HG03575 (cell line): ENCODE data around the gene ANTKMT.
"Not testable (repeated sequence)": the region's sequence is repeated elsewhere in the genome, so short reads cannot be mapped to it uniquely, and the experiment has no call there.

Experiments used
- ATAC-seq: cut with Tn5 transposase; IDR thresholded peaks from one replicate; pipeline ENCODE4 v1.9.1; 2021; ENCODE audit not compliant: unreplicated experiment, insufficient number of reproducible peaks, low FRiP score; ENCODE audit errors: extremely low read depth

The ANTKMT gene

DNA sequence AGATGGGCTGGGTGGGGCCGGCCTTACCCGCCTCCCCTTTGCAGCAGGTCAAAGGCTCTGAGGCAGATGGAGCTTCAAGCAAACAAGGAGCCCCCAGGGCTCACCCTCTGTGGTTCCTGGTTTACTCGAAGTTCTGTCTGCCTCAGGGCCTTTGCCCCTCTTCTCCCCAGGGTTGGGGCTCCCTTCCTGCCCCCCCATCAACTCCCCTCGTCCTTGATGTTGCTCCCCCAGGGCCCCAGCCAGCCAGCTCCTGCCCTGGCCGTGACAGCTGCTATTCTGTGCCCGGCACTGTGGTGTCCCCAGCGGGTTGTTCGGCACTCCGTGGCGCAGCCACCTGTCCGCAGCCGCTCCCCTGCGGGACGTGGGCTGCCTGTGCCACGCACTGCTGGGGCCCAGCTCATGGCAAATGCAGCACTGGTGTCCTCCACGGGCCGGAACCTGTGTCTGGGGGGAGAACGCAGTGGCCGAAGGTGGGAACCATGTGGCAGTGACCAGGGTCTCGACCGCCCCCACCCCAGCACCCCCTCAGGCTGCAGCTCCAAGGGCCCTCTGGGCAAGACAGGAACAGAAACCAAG lies 10.4 kb upstream of the ANTKMT start:
- no peak for ATAC-seq

DNA sequence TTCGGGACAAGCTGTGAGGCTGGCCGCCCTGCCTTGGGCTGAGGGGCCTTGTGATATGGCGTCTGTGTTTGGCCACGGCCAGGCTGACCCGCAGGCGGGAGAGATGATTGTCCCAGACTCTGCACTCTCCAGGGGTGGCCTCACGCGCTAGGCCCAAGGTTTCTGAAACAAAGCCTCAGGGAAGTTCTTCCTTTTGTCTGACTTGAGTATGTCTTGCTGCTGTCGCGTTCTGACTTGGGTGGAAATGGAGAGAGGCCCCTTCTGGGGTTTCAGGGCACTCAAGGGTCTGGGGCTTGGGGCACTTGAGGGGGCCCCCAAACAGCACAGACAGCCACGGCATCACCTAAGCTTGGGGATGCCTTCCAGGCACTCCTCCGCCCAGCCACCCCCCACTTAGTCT lies 9.9 kb upstream of the ANTKMT start:
- ATAC-seq, result no peak

DNA sequence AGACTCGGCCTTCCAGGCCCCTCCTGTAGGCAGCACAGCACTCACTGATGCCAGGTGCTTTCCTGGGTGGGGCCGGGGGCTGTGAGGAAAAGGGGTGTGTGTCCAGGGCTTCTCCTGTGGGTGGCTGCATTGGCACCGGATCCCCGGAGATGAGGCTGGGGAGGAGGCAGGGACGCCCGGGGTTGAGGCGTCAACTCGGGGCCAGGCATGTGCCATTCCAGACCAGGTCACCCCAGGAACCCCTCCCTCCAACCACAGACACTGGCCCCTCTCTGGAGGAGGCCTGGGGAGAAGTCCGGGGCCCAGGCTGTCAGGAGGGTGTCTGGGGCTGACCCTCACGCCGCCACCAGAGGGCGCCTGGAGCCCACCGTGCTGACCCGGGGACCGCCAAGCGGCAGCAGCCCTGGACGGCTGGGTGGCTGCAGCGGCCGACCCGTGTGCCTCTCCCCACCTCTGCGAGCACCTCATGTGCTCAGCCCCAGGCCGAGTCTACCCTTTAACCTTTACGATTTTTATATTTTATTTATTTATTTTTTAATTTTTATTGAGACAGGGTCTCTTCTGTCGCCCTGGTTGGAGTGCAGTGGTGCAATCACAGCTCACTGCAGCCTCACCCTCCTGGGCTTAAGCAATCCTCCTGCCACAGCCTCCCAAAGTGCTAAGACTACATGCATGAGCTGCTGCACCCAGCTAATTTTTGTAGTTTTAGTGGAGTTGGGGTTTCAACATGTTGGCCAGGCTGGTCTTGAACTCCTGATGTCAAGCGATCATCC lies 9.2 kb upstream of the ANTKMT start:
- no peak for ATAC-seq

DNA sequence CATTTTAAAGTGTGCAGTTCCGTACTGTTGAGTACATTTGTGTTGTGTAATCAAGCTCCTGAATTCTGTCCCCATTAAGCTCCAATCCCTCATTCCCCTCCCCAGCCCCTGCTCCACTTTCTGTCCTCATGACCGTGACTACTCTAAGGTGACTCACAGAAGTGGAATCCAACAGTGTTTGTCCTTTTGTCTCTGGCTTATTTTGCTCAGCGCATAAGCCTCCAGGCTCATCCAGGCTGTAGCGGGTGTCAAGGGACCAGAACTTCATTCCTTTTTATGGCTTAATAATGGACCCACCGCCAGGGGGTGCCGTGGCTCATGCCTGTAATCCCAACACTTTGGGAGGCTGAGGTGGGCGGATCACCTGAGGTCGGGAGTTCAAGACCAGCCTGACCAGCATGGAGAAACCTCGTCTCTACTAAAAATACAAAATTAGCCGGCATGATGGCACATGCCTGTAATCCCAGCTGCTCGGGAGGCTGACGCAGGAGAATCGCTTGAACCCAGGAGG lies 8.2 kb upstream of the ANTKMT start:
- ATAC-seq, result not testable (repeated sequence)

DNA sequence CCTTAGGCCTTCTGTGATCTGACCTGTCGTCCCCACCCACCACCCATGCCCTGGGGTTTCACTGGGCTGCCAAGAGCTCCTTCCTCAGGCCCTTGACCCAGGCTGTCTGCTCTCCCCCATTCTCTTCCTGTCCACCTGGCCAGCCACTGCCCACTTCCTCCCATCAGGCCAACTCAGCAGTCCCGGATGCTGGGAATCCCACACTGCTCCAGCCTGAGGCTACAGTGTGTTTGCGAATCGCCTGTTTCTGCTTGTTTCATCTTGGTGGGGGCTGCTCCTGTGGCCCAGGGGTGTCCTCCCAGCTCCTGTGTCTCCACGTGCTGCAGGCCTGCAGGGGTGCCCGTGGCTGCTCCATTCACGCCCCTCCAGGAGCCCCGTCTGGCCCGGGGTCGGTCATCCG lies 6.9 kb upstream of the ANTKMT start:
- no peak for ATAC-seq

DNA sequence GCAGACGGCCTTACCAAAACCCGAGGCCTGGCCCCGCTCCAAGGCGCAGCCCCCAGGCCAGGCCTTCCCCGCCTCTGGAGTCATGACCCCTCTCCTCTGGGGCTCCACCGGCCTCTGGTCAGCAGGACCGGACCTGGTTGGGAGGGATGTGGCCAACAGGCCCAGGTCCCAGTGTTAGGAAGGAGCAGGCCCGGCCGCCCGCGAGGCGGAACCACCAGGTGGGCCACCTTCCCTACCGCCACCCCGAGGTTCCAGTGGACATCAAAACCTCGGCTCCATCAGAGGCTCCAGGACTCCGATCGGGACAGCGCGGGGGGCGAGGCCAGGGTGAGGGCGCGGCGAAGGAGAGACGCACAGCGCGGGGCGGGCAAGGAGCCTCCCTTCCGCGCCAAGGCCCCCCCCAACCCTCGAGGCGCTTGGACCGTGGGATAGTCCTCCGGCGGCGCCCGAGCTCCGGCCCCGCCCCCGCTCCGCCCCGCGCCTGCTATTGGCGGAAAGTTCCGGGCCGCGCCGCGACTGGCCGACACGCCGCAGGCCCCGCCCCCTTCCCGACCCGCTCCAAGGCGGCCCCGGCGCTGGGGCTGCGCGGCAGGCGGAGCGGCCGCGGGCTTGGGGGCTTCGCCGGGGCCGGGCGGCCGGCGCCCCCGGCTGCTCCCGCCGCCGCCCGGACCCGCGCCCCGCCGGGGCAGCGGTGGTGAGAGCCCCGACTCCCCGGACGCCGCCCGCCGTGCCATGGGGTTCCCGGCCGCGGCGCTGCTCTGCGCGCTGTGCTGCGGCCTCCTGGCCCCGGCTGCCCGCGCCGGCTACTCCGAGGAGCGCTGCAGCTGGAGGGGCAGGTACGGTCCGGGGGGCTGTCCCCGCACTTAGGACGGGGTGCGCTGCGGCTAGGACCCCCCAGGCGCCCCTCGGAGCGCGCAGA lies 6.1 kb upstream of the ANTKMT start, which contains the start of gene METRN:
Gene METRN (plus strand): TSS at position 561 of the 919 bp plus-strand sequence. CDS start 172 bp downstream, at position 733.
- ATAC-seq, result no peak

DNA sequence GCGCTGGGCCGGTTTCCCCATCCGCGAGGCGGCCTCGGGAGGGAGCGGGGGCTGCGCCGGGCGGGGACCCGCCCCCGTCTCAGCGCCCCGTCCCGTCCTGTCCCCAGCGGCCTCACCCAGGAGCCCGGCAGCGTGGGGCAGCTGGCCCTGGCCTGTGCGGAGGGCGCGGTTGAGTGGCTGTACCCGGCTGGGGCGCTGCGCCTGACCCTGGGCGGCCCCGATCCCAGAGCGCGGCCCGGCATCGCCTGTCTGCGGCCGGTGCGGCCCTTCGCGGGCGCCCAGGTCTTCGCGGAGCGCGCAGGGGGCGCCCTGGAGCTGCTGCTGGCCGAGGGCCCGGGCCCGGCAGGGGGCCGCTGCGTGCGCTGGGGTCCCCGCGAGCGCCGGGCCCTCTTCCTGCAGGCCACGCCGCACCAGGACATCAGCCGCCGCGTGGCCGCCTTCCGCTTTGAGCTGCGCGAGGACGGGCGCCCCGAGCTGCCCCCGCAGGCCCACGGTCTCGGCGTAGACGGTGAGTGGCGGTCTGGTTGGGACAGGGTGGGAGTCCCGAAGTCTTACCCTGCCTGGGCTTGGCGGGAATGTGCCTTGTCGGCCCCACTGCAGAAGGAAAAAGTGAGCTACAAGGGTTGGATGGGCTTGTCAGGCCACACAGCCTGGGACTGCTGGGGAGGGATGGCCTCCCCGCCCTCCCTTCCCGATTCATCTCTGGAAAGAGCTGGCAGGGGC lies 5.3 kb upstream of the ANTKMT start:
- no peak for ATAC-seq

DNA sequence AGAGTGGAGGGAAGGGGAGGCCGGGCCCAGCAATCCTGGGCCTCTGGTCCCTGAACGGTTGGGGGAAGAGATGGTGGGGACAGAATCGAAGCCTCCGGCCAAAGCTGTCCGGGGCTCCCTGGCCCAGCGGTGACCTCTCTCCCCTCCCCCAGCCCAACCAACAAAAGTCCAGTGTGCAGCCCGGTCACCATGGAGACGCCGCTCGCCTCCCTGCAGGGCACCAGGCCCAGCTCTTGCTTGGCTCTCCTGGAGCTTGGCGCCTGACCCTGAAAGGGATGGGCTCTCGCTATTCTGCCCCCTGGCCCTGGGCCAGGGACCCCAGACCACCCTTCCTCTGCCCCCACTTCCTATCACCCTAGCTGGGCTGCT lies 4.8 kb upstream of the ANTKMT start:
- ATAC-seq, result no peak

DNA sequence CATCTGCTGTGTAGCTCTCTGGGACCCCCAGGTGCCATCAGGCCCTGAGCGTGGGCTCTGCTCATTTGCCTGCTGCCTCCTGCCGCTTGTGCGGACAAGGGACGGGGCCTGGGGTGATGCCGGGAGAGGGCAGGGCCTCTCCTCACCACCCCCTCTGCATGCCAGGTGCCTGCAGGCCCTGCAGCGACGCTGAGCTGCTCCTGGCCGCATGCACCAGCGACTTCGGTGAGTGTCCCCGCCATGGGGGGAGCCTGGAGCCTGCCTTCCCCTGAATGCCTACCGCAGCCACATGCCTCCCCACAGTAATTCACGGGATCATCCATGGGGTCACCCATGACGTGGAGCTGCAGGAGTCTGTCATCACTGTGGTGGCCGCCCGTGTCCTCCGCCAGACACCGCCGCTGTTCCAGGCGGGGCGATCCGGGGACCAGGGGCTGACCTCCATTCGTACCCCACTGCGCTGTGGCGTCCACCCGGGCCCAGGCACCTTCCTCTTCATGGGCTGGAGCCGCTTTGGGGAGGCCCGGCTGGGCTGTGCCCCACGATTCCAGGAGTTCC lies 4.1 kb upstream of the ANTKMT start:
- no peak for ATAC-seq

DNA sequence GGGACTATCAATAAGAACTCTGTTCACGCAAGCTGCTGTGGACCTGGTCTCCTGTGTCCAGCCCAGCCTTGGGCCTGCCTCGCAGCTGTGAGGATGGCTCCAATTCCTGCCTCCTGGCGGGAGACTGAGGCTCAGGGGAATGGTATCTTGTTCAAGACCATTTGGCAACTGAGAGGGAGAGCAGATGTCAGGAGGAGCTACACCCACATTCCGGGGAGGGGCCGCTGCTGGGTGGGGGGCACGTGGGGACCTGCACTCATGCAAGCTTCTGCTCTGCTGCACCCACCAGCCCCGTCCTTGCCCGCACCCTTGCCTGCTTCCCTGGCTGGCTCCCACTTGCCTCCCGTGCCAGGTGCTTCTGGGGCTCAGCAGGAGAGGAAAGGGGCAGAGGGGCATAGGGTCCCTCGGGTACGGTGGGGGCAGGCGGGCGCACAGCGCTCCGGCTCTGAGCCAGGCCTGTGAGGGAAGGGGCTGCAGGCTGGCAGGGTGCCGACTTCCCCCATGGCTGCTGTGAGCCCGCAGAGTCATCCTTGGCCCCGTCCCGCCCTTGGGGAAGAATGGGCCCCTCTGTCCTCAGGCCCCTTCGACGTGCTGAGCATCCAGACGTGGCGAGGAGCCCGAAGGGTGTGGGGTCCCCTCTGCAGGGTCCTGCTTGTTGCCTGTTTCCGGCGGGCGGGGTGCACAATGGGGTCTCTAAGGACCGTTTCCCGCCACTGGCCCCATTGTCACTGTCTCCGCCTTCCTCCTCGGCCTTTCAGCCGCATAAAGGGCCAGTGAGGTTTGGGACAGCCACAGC lies 3.3 kb upstream of the ANTKMT start:
- no peak for ATAC-seq

DNA sequence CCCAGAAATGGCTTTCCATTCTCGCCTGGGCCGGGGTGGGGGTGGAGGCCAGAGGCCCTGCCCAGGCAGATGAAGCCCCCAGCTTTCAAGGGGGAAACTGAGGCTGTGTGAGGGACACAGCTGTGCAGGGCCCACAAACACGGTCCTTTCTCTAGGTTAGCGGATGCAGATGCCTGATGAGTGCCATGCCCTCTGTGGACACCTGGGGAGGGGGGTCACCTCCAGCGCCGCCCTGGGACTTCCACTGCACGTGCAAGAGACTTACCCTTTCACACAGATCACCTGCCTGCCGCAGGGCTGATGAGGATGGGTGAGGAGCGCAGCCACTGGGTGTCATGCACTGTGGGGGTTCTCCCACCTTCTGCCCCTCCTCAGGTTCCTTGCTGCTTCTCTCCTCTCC lies 2.6 kb upstream of the ANTKMT start:
- ATAC-seq, result no peak

DNA sequence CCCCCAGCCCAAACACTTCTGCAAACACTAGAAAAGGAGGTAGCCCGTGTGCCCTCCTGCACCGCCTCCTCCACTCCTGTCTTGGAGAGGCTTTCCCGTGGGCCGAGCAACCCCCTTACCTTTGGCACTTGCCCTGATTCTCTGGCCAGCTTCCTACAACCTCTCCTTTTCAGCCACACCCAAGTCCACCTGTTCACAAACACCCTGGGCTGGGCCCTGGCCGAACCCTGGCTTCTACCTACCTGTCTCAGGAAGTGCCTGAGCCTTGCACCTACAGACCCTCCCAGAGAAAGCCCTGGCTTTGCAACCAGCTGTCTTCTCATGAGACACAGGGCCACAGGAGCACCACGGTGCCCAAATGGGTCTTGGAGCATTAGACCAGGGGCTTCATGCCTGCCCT lies 2.0 kb upstream of the ANTKMT start:
- ATAC-seq, result no peak

DNA sequence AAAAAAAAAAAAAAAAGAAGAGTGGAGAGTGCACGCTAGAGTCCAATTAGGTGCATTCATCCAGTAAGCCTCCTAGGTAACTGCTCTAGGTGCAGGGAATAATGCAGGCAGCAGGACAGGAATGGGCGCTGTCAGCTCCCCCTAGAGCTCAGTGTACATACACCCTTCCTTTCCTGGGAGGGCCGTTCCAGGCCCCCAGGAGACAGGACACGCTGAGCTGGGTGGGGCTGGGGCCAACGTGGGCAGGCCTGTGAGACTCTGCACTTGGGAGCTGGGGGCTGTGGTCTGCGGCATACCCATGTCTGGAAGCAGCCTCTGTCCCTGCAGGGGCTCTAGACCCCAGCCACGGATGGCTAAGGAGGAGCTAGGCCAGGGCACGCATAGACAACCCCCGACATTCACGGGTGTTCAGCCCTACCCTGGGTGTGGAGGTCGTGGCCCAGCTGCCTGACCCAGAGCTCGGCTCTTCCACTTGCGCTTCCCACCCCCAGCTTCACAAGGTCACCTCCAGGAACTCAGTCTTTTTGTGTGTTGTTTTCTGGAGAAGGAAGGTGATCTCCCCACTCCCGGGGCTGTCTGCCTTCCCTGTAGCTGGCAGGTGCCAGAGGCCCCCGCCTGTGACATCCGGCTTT lies 1.0 kb upstream of the ANTKMT start:
- ATAC-seq, result no peak

DNA sequence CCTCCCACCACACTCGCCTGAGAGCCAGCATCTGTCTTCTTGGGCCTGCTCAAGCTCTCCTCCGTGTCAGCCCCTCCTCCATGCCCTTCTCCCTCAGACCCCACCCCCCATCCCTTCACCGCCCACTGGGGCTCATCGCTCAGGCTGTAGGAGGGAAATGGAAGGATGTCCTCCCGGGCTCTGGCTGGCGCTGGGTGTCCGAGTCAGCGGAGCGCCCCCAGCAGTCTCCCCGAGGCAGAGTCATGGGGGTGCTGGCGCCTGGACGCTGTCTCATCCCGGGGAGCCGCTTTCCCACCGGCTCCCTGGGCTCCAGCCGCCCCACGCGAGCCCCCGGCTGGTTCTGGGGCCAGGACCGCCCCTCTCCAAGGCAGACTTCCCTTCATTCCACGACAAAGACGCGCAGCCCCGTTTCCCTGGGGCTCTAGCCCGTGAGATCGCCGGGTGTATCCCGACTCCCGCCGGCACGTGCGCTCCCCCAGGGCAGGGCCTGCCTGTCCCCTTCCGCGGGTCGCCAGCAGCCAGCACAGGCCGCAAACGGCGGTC lies 428 bp upstream of the ANTKMT start:
- no peak for ATAC-seq

DNA sequence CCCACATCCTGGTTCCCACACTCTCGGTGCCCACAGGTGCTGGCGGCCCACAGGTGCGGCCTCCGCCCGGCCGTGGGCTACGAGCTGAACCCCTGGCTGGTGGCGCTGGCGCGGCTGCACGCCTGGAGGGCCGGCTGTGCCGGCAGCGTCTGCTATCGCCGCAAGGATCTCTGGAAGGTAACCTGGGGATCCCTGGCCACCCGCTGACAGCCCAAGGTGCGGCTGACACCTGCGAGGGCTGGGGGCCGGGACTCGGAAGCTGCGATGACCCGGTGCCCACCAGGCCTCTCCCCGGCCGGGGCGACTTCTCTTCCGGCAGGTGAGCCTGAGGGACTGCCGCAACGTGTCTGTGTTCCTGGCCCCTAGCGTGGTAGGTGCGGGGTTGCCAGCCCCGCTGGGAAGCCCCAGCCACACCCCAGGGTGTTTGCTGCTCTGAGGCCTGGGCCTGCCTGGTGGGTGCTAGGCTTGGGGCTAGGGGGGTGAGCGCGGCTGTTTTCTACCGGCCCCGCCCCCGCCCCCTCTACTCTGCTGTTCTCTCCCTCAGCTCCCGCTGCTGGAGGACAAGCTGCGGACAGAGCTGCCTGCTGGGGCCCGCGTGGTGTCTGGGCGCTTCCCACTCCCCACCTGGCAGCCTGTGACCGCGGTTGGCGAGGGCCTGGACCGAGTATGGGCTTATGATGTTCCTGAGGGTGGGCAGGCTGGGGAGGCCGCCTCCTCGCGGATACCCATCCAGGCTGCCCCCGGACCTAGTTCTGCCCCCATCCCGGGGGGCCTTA lies 1.0 kb downstream of the ANTKMT start:
- ATAC-seq, result no peak

DNA sequence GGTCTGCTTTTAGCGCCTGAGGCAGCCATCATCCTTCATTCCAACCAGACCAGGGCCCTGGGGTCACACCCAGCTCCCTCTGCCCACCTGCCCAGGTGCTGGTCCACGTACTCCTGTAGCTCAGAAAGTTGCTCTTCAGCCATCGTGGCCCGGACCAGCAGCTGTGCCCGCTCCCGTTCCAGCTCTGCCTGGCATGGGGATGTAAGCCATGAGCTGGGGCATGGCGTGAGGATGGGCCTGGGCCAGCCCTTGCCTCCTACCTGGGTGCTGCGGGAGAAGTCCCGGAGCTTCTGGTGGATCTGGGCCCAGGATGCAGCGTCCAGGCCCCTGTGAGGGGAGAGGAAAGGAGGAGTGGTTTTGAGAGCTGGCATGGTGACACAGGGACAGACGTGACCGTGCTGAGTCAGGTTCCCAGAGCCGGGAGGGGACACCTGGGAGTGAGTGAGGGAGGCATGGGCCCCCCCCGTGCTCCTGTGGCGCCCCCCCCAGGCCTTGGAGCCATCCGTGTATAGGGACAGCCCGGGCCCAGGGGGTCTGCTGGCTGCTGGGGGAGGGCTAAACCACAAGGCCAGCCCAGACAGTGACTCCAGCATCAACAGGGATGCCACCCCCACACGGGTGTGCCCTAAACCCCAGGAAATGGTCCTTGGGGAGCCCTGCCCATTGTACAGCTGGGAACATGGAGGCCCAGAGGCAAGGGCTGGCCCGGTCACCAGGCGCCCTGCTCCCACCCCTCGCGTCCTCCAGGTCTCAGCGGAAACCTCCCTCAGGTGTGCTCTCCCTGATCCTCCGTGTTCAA lies 2.1 kb downstream of the ANTKMT start:
- ATAC-seq, result no peak
